SK-N-SH treated with all-trans-retinoic acid at 6 μM for 48 hours (cell line): ENCODE measurements around the gene SBNO1.

ENCODE experiments used
- ATAC-seq: fragments of 200-7000 bp; cut with Tn5 transposase; 3 replicates; pipeline ENCODE4 v1.9.1; 2020; ENCODE audit warnings: mild to moderate bottlenecking, moderate library complexity
- ARNTL ChIP-seq: fragments of 450-650 bp; formaldehyde crosslinking; IDR thresholded peaks from 2 replicates; pipeline ENCODE4 v1.5.0; 2020; ENCODE audit warnings: low read depth, mild to moderate bottlenecking, moderate library complexity, borderline replicate concordance
- BACH2 ChIP-seq: fragments of 250-450 bp; sonication (Bioruptor Pico); IDR thresholded peaks from 2 replicates; pipeline ENCODE4 v1.9.0; 2021; ENCODE audit warnings: mild to moderate bottlenecking, borderline replicate concordance
- CSDC2 ChIP-seq: fragments of 250-450 bp; sonication (Bioruptor Pico); IDR thresholded peaks from 2 replicates; pipeline ENCODE4 v1.5.0; 2020; ENCODE audit warnings: mild to moderate bottlenecking, moderate library complexity
- ESRRG ChIP-seq: fragments of 250-450 bp; sonication (Bioruptor Pico); IDR thresholded peaks from 2 replicates; pipeline ENCODE4 v1.6.1; 2021; ENCODE audit warnings: mild to moderate bottlenecking
- GLIS3 ChIP-seq: fragments of 250-450 bp; sonication (Bioruptor Pico); IDR thresholded peaks from 2 replicates; pipeline ENCODE4 v1.5.0; 2020; ENCODE audit warnings: mild to moderate bottlenecking, moderate library complexity
- OSR1 ChIP-seq: fragments of 250-450 bp; sonication (Bioruptor Pico); IDR thresholded peaks from 2 replicates; pipeline ENCODE4 v1.8.0; 2022; ENCODE audit warnings: moderate library complexity, mild to moderate bottlenecking, inconsistent platforms
- PPARA ChIP-seq: fragments of 250-450 bp; sonication (Bioruptor Pico); IDR thresholded peaks from 2 replicates; pipeline ENCODE4 v1.5.0; 2020; ENCODE audit warnings: mild to moderate bottlenecking, borderline replicate concordance
- RARB ChIP-seq: fragments of 250-450 bp; sonication (Bioruptor Pico); IDR thresholded peaks from 2 replicates; pipeline ENCODE4 v1.8.0; 2021; ENCODE audit warnings: mild to moderate bottlenecking, moderate library complexity
- SNAI2 ChIP-seq: fragments of 250-450 bp; sonication (Bioruptor Pico); IDR thresholded peaks from 2 replicates; pipeline ENCODE4 v1.5.0; 2020; ENCODE audit warnings: mild to moderate bottlenecking, moderate library complexity
- TCF4 ChIP-seq: fragments of 250-450 bp; sonication (Bioruptor Pico); IDR thresholded peaks from 2 replicates; pipeline ENCODE4 v1.8.0; 2021; ENCODE audit warnings: mild to moderate bottlenecking, moderate library complexity, borderline replicate concordance
- TOX ChIP-seq: fragments of 250-450 bp; sonication (Bioruptor Pico); IDR thresholded peaks from 2 replicates; pipeline ENCODE4 v1.8.0; 2021; ENCODE audit warnings: mild to moderate bottlenecking, moderate library complexity, borderline replicate concordance
- ZC3H10 ChIP-seq: fragments of 250-450 bp; sonication (Bioruptor Pico); IDR thresholded peaks from 2 replicates; pipeline ENCODE4 v1.5.1; 2021; ENCODE audit warnings: mild to moderate bottlenecking, moderate library complexity
- ZFP30 ChIP-seq: fragments of 450-650 bp; formaldehyde crosslinking; IDR thresholded peaks from 2 replicates; pipeline ENCODE4 v1.5.0; 2022; ENCODE audit warnings: mild to moderate bottlenecking, moderate library complexity
- ZNF8 ChIP-seq: fragments of 450-650 bp; formaldehyde crosslinking; IDR thresholded peaks from 2 replicates; pipeline ENCODE4 v1.5.0; 2020; ENCODE audit warnings: mild to moderate bottlenecking, moderate library complexity
- TF ChIP-seq, protein P1 (sequence below): fragments of 250-450 bp; sonication (Bioruptor Pico); IDR thresholded peaks from 2 replicates; pipeline ENCODE4 v1.5.1; 2020; ENCODE audit warnings: low read depth, mild to moderate bottlenecking, moderate library complexity
- TF ChIP-seq, protein P2 (sequence below): fragments of 250-450 bp; sonication (Bioruptor Pico); IDR thresholded peaks from 2 replicates; pipeline ENCODE4 v1.5.0; 2020; ENCODE audit warnings: mild to moderate bottlenecking, moderate library complexity
- TF ChIP-seq, protein P3 (sequence below): fragments of 250-450 bp; sonication (Bioruptor Pico); IDR thresholded peaks from 2 replicates; pipeline ENCODE4 v1.5.1; 2021; ENCODE audit warnings: mild to moderate bottlenecking, moderate library complexity
- TF ChIP-seq, protein P4 (sequence below): fragments of 250-450 bp; sonication (Bioruptor Pico); IDR thresholded peaks from 2 replicates; pipeline ENCODE4 v1.8.0; 2020; ENCODE audit warnings: mild to moderate bottlenecking, moderate library complexity, borderline replicate concordance
- TF ChIP-seq, protein P5 (sequence below): fragments of 250-450 bp; sonication (Bioruptor Pico); IDR thresholded peaks from 2 replicates; pipeline ENCODE4 v1.8.0; 2021; ENCODE audit warnings: low read depth, mild to moderate bottlenecking, moderate library complexity, borderline replicate concordance

The SBNO1 gene

DNA sequence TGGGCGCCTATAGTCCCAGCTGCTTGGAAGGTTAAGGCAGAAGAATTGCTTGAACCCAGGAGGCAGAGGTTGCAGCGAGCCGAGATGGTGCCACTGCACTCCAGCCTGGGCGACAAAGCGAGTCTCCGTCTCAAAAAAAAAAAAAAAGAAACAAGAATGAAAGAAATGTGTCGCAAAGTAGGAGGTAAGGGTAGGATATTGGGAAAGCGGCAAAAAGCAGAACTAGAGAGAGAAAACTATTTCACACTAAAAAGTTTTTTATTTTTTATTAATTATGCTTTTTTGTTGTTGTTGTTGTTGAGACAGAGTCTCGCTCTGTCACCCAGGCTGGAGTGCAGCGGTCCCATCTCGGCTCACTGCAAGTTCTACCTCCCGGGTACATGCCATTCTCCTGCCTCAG is 17.7 kb downstream of the SBNO1 start:
- TF ChIP-seq SNAI2 (CRISPR knock-in tag) (no peak), TCF4 (no peak)
- no peak for ATAC-seq

DNA sequence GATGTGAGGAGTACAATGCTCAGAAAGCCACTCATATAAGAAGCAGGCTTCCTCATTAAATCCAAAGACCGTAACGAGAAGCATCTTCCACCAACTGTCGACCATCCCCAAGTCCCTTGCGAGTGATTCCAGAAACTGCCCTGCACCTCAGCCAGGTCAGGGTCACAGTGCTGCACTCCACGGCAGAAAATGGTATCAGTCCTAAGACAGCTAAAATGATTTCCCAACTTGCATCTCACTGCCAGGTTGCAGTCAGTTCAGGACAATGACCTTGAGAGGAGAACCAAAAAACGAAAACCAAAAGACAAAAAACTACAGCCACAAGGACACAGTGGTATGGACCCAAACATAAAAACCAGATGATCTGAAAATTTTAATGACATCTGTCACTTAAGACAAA is 20.6 kb downstream of the SBNO1 start:
- TF ChIP-seq ESRRG (CRISPR knock-in tag): no peak
- TF ChIP-seq OSR1 (CRISPR knock-in tag): no peak
- TF ChIP-seq TOX (CRISPR knock-in tag): no peak
- no peak for TF ChIP-seq ZNF8 (CRISPR knock-in tag)
- TF ChIP-seq, protein P1, sequence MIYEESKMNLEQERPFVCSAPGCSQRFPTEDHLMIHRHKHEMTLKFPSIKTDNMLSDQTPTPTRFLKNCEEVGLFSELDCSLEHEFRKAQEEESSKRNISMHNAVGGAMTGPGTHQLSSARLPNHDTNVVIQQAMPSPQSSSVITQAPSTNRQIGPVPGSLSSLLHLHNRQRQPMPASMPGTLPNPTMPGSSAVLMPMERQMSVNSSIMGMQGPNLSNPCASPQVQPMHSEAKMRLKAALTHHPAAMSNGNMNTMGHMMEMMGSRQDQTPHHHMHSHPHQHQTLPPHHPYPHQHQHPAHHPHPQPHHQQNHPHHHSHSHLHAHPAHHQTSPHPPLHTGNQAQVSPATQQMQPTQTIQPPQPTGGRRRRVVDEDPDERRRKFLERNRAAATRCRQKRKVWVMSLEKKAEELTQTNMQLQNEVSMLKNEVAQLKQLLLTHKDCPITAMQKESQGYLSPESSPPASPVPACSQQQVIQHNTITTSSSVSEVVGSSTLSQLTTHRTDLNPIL (CRISPR knock-in tag): no peak

DNA sequence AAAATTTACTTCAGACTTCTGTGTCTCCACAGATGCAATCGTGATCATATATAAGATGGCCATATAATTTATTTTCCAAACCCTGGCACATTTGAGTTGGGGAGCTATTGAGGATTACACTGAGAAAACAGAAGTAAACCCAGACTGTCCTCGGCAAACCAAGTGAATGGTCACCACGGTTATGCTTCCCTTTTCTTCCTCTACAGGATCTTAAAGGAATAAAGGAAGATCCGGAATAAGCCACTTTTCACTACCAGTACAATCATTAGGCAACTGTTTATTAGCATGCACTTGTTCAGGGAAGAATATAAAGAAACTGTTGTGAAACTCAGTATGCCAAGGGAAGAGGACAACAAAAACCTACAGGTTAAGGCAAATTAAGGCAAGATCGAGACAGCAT is 27.6 kb downstream of the SBNO1 start:
- TF ChIP-seq TCF4 (no peak), ZC3H10 (CRISPR knock-in tag) (no peak), PPARA (no peak), ARNTL (CRISPR knock-in tag) (no peak), RARB (CRISPR knock-in tag) (no peak), ESRRG (CRISPR knock-in tag) (no peak), GLIS3 (CRISPR knock-in tag) (no peak), BACH2 (no peak), SNAI2 (CRISPR knock-in tag) (no peak), ZNF8 (CRISPR knock-in tag) (no peak), CSDC2 (CRISPR knock-in tag) (no peak), ZFP30 (CRISPR knock-in tag) (no peak), TOX (CRISPR knock-in tag) (no peak)
- TF ChIP-seq, protein P2, sequence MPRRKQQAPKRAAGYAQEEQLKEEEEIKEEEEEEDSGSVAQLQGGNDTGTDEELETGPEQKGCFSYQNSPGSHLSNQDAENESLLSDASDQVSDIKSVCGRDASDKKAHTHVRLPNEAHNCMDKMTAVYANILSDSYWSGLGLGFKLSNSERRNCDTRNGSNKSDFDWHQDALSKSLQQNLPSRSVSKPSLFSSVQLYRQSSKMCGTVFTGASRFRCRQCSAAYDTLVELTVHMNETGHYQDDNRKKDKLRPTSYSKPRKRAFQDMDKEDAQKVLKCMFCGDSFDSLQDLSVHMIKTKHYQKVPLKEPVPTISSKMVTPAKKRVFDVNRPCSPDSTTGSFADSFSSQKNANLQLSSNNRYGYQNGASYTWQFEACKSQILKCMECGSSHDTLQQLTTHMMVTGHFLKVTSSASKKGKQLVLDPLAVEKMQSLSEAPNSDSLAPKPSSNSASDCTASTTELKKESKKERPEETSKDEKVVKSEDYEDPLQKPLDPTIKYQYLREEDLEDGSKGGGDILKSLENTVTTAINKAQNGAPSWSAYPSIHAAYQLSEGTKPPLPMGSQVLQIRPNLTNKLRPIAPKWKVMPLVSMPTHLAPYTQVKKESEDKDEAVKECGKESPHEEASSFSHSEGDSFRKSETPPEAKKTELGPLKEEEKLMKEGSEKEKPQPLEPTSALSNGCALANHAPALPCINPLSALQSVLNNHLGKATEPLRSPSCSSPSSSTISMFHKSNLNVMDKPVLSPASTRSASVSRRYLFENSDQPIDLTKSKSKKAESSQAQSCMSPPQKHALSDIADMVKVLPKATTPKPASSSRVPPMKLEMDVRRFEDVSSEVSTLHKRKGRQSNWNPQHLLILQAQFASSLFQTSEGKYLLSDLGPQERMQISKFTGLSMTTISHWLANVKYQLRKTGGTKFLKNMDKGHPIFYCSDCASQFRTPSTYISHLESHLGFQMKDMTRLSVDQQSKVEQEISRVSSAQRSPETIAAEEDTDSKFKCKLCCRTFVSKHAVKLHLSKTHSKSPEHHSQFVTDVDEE (CRISPR knock-in tag): no peak
- TF ChIP-seq, protein P1 (CRISPR knock-in tag): no peak
- TF ChIP-seq, protein P3, sequence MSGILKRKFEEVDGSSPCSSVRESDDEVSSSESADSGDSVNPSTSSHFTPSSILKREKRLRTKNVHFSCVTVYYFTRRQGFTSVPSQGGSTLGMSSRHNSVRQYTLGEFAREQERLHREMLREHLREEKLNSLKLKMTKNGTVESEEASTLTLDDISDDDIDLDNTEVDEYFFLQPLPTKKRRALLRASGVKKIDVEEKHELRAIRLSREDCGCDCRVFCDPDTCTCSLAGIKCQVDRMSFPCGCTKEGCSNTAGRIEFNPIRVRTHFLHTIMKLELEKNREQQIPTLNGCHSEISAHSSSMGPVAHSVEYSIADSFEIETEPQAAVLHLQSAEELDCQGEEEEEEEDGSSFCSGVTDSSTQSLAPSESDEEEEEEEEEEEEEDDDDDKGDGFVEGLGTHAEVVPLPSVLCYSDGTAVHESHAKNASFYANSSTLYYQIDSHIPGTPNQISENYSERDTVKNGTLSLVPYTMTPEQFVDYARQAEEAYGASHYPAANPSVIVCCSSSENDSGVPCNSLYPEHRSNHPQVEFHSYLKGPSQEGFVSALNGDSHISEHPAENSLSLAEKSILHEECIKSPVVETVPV: no peak
- TF ChIP-seq, protein P4, sequence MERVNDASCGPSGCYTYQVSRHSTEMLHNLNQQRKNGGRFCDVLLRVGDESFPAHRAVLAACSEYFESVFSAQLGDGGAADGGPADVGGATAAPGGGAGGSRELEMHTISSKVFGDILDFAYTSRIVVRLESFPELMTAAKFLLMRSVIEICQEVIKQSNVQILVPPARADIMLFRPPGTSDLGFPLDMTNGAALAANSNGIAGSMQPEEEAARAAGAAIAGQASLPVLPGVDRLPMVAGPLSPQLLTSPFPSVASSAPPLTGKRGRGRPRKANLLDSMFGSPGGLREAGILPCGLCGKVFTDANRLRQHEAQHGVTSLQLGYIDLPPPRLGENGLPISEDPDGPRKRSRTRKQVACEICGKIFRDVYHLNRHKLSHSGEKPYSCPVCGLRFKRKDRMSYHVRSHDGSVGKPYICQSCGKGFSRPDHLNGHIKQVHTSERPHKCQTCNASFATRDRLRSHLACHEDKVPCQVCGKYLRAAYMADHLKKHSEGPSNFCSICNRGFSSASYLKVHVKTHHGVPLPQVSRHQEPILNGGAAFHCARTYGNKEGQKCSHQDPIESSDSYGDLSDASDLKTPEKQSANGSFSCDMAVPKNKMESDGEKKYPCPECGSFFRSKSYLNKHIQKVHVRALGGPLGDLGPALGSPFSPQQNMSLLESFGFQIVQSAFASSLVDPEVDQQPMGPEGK (CRISPR knock-in tag): no peak
- TF ChIP-seq, protein P5, sequence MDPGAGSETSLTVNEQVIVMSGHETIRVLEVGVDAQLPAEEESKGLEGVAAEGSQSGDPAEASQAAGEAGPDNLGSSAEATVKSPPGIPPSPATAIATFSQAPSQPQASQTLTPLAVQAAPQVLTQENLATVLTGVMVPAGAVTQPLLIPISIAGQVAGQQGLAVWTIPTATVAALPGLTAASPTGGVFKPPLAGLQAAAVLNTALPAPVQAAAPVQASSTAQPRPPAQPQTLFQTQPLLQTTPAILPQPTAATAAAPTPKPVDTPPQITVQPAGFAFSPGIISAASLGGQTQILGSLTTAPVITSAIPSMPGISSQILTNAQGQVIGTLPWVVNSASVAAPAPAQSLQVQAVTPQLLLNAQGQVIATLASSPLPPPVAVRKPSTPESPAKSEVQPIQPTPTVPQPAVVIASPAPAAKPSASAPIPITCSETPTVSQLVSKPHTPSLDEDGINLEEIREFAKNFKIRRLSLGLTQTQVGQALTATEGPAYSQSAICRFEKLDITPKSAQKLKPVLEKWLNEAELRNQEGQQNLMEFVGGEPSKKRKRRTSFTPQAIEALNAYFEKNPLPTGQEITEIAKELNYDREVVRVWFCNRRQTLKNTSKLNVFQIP (CRISPR knock-in tag): no peak

More for the DNA sequence above, 20.6 kb downstream of the SBNO1 start:
- no peak for ATAC-seq

More for the DNA sequence above, 27.6 kb downstream of the SBNO1 start:
- ATAC-seq: no peak
